T-helper 2 cell (primary cell): ENCODE data around the gene MSMB.
"Not testable (repeated sequence)": the region's sequence is repeated elsewhere in the genome, so short reads cannot be mapped to it uniquely, and the experiment has no call there.

Experiments used
- DNase-seq, 5 experiments: peaks; one replicate each; pipeline versions ENCODE4 v3.0.0 to v3.0.0-alpha.2; 2012 to 2022
- total RNA-seq, 2 donors: gene quantifications; one replicate each; lab custom pipeline; 2026; lab: John Stamatoyannopoulos, UW

Gene MSMB
- 0 reads per million in 2 donors for total RNA-seq

- DNase-seq = no peak
Measured at GRCh38 chr10:46046261-46046660, at the start of gene MSMB. Gene MSMB, minus strand, starts transcription at chr10:46046269. Its CDS starts 32 bp downstream, at chr10:46046237.

- DNase-seq = no peak
Measured at GRCh38 chr10:46094931-46095750, 49.1 kb upstream of the MSMB start.

- DNase-seq = no peak
Measured at GRCh38 chr10:46094197-46094500, 48.1 kb upstream of the MSMB start.

GRCh38 chr10:46093316-46094196, 47.5 kb upstream of the MSMB start:
- peak in 2 of 5 experiments; percentile 32 to 42 for DNase-seq

- peak in 2 of 5 experiments; percentile 73 to 80 for DNase-seq
Measured at GRCh38 chr10:46092524-46093081, 46.5 kb upstream of the MSMB start.

GRCh38 chr10:46091828-46092523, 45.9 kb upstream of the MSMB start:
- no peak for DNase-seq

- DNase-seq = peak in 1 of 5 experiments; percentile 17
Measured at GRCh38 chr10:46091080-46091827, 45.2 kb upstream of the MSMB start.

- no peak for DNase-seq
Measured at GRCh38 chr10:46090258-46090812, 44.3 kb upstream of the MSMB start.

- not testable (repeated sequence) for DNase-seq
Measured at GRCh38 chr10:46087381-46087780, 41.3 kb upstream of the MSMB start.

GRCh38 chr10:46084321-46085165, 38.5 kb upstream of the MSMB start:
- no peak for DNase-seq

GRCh38 chr10:46080886-46081285, 34.8 kb upstream of the MSMB start:
- DNase-seq = no peak

- no peak for DNase-seq
Measured at GRCh38 chr10:46079831-46080585, 33.9 kb upstream of the MSMB start.

- no peak for DNase-seq
Measured at GRCh38 chr10:46077731-46078413, 31.8 kb upstream of the MSMB start.

- no peak for DNase-seq
Measured at GRCh38 chr10:46077141-46077554, 31.1 kb upstream of the MSMB start.

GRCh38 chr10:46075869-46076268, 29.8 kb upstream of the MSMB start:
- no peak for DNase-seq

- no peak for DNase-seq
Measured at GRCh38 chr10:46074196-46074946, 28.3 kb upstream of the MSMB start.

- no peak for DNase-seq
Measured at GRCh38 chr10:46073564-46073963, 27.5 kb upstream of the MSMB start.

GRCh38 chr10:46070749-46071148, 24.7 kb upstream of the MSMB start:
- no peak for DNase-seq
